HG02981 (cell line): ENCODE data around the gene KLK2.

Source experiments
- ATAC-seq: cut with Tn5 transposase; IDR thresholded peaks from one replicate; pipeline ENCODE4 v1.9.1; 2021; ENCODE audit warnings: mild to moderate bottlenecking, moderate library complexity; ENCODE audit not compliant: unreplicated experiment

KLK2 gene

GRCh38 chr19:50921426-50922316 is 48.4 kb downstream of the KLK2 start:
- ATAC-seq: peak; percentile 10

DNA sequence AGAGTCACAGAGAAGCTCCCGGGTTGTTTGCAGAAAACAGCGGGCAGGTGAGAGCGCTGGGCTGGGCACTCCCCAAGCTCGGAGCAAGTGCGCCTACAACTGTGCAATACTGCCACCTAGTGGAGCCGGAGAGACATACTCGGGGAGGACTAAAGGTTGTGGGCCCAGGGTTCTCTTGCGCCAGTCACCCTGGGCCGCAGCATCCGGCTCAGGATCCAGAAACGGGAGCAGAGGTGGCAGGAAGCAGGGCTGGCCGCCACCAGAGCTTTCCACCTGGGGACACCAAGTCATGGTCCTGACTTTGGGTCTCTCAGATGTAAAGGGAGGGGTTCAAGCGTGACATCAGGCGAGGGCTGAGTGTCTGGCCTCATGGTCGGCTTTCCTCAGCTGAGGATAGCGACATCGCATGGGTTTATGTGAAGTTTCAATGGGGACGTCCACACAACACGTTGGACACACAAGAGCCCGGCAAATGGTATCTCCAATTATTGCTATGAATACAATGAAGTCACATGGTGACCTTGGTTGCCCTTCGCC is 49.1 kb downstream of the KLK2 start:
- peak; percentile 59 for ATAC-seq

DNA sequence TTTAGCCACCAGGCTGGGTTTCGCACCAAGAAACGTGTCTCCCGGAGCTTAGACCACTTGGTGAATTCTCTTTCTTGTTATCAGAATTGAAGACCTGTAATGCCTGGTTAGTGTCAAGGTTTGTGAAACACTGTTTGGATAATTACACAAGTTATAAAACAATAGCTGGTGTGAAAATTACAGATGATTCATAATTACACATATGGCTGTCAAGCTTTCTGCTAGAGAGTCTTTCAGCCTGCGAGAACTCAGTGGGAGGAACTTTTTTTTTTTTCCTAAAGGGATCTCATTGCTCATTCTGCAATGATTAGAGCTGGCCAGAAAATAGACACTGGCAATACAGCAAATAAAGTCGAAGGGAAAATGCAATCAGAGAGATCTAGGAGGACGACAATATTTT is 51.3 kb downstream of the KLK2 start:
- no peak for ATAC-seq

DNA sequence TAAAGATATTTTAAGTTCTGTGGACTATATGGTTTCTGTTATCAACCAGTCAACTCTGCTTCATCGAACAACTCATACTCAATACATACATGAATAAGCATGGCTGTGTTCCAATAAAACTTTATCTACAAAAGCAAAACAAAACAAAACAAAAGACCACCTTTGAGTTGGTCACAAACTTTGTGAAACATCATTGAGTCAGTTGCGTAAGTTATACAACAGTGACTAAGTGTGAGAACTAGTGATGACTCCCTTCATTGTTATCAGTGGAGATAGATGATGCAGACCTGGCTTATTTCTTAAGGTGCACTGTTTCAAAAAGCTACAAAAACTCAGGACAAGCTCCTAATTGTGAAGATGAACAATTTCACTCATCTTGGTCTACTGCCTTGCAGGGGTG is 52.5 kb downstream of the KLK2 start:
- ATAC-seq: no peak

DNA sequence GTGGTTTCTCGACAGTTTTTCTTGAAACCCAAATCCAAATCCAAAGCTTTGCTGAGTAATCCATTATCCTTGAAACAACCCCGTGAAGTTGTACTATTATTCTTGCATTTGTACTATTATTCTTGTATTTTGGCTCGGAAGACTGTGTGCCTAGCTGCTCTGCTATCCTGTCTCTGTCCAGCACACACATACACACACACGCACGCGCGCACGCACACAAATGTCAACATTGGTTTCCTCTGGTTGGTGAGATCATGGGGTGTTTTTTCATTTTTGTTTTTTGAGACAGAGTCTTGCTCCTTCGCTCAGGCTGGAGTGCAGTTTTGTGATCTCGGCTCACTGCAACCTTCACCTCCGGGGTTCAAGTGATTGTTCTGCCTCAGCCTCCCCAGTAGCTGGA is 52.9 kb downstream of the KLK2 start:
- ATAC-seq: no peak

- ATAC-seq: no peak
These were observed 55.6 kb downstream of the KLK2 start for GRCh38 chr19:50928831-50929230.
